G401 (cell line): ENCODE data around the gene PIK3CG. TPM values are rescaled to one million over a fixed set of nuclear protein-coding genes. Genes with fewer than 3 reads are reported as not detected.
"Not testable (repeated sequence)": the region's sequence is repeated elsewhere in the genome, so short reads cannot be mapped to it uniquely, and the experiment has no call there.

Experiments used
- DNase-seq: peaks from one replicate; pipeline ENCODE4 v3.0.0-alpha.2; 2015; ENCODE audit warnings: low spot score
- in situ Hi-C: cut with HindIII; loops from 2 replicates; pipeline ENCODE4 v1.10.0; 2016; ENCODE audit warnings: low sequenced_read_pairs, mixed read lengths
- total RNA-seq: library from RNA; depleted of rRNA; stranded (reverse); fragments of >200 nt; shearing (Covaris generic); gene quantifications from 2 replicates; pipeline ENCODE4 v1.2.3, GENCODE V29; 2014; rRNA removed

PIK3CG gene
- total RNA-seq, 1 experiment from 2014 or later = 1.5 TPM

DNA sequence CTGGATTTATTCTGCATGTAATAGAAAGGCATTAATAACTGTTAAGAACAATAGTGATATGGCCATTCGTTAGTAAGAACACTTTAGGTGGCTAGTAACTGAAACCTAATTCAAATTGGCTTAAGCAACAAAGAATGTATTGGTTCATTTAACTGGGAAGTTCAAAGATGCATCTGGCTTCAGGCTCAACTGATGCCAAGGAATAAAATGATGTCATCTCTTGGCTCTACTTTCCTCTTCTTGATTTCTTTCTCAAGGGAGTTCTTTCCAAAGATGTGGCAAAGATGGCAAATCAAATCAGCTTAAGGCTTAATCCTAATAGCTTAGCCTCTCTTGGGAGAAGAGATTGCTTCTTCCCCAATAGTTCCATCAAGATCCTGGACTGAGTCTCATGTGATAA, 51.6 kb downstream of the PIK3CG start:
- in situ Hi-C loops = no loop called here
- DNase-seq = no peak

GRCh38 chr7:106918991-106919390, 53.9 kb downstream of the PIK3CG start:
- DNase-seq = no peak
- in situ Hi-C loops = no loop called here

DNA sequence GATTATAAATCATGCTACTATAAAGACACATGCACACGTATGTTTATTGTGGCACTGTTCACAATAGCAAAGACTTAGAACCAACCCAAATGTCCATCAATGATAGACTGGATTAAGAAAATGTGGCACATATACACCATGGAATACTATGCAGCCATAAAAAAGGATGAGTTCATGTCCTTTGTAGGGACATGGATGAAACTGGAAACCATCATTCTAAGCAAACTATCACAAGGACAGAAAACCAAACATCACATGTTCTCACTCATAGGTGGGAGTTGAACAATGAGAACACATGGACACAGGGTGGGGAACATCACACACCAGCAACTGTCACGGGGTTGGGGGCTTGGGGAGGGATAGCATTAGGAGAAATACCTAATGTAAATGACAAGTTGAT, 59.4 kb downstream of the PIK3CG start:
- DNase-seq, in situ Hi-C loops: not testable (repeated sequence)

GRCh38 chr7:106926892-106927291, 61.8 kb downstream of the PIK3CG start:
- in situ Hi-C loops = no loop called here
- DNase-seq = no peak

DNA sequence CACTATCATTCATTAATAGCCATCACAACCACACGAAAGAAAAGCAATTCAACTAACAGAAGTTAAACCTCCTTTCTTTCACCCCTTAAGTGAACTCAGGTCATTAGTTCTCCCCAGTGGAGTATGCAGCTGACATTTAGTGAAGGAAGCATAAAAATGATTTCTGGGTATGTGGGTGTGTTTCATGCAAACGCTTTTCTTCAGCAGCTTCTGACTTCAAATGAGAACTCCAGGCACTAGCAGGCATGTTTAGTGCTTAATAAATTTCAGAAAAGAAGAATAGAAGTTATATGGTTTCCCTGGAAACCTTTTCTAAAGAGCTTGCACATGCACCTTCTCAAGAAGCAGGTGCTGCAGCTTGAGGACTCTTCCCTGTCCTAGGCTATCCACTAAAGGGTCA, 62.5 kb downstream of the PIK3CG start:
- in situ Hi-C loops = no loop called here
- no peak for DNase-seq

DNA sequence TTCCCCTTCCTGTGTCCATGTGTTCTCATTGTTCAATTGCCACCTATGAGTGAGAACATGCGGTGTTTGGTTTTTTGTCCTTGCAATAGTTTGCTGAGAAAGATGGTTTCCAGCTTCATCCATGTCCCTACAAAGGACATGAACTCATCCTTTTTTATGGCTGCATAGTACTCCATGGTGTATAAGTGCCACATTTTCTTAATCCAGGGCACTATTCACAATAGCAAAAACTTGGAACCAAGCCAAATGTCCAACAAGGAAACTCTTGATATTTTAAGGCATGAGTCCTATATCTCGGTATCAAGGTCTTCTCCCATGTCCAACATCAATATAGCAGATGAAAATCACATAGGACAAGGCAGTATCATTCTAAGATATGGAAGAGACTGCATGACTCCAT, 64.5 kb downstream of the PIK3CG start:
- in situ Hi-C loops, DNase-seq: not testable (repeated sequence)

- DNase-seq = no peak
- in situ Hi-C loops = no loop called here
These were observed 71.2 kb downstream of the PIK3CG start for GRCh38 chr7:106936236-106936635.

DNA sequence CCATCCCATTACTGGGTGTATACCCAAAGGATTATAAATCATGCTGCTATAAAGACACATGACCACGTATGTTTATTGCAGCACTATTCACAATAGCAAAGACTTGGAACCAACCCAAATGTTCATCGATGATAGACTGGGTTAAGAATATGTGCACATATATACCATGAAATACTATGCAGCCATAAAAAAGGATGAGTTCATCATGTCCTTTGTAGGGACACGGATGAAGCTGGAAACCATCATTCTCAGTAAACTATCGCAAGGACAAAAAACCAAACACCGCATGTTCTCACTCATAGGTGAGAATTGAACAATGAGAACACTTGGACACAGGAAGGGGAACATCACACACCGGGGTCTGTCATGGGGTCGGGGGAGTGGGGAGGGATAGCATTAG, 73.0 kb downstream of the PIK3CG start:
- DNase-seq, in situ Hi-C loops: not testable (repeated sequence)

DNA sequence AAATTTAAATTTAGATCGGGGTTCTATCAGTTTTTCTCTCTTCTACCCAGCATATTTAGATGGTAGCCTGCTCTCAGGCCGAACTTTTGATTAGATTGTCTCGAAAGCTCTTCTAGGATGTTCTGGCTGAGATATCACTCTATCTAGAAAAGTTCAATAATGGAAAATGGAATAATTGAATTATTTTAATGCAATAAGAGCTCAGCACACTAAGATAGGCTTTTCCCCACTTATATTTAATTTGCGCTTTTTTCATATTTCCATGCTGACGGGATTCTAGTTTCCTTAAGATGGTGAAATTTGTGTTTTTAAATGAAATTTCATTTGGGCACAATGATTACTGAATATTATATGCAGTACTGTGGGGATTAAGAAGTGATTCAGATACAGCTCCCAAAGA, 73.7 kb downstream of the PIK3CG start:
- DNase-seq = no peak
- in situ Hi-C loops = no loop called here

DNA sequence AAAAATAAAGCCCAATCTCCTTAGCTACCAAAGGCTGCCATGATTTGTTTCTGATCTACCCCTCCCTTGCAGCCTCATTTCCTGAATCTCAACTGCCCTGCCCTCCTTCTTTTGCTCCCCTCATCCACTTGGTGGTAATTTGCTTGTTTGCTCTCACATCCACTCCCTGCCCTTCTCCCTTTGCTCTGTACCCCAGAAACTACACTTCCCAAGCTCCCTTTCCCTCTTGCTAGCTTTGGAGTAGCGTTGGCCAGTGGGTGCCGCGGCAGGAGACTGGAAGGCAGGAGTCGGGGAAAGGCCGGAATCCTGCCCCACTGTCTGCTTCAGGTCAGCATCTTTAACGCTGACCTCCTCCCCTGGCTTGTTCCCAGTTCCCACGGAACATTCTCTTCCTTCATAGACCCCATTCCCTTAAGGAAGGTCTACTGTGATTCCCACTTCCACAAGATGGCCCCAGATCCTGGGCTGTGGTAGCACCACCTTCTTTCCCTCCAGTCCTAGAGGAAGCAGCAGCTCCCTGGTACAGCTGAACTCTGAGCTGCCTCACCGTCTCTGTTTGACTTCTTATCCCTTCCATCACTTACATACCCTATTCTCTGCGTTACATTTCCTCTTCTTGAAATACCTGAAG, 79.1 kb downstream of the PIK3CG start:
- DNase-seq = no peak
- in situ Hi-C loops = no loop called here

- in situ Hi-C loops = no loop called here
- peak; percentile 69 for DNase-seq
These were observed 82.2 kb downstream of the PIK3CG start for GRCh38 chr7:106947244-106947728.

DNA sequence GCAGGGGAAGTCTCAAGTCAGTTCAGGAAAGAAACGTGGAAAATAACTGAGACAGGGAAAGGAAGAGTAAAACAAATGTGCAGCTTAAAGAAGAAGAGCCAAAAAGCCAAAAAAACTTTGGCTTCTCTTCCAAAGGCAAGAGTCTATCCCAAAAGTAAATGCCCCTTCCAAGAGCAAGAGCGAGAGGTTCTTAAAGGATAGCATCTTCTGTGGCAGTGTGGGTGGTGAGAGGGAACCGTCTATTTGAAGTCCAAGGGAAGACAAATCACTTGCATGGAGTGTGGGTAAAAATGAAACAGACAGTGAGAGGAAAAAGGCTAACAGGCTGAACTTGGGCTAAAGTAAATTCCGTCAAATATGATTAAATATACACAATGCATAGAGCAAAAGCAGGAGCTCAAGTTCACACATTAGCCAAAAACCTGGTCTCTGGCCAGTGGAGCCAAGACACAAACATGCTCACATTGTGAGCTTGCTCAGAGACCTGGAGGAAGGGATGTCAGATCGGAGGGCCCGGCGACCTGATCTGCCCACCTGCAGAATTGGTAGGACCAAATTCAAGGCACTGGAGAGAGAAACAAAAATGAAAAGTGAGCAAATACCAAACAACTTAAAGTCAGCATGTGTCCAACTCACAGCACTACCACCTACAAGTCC, 87.0 kb downstream of the PIK3CG start:
- in situ Hi-C loops = no loop called here
- no peak for DNase-seq

- in situ Hi-C loops = no loop called here
These were observed 87.7 kb downstream of the PIK3CG start for GRCh38 chr7:106952658-106953231.

GRCh38 chr7:106954840-106955239, 89.8 kb downstream of the PIK3CG start:
- DNase-seq = no peak
- in situ Hi-C loops = no loop called here

More at GRCh38 chr7:106952658-106953231, 87.7 kb downstream of the PIK3CG start:
- no peak for DNase-seq

DNA sequence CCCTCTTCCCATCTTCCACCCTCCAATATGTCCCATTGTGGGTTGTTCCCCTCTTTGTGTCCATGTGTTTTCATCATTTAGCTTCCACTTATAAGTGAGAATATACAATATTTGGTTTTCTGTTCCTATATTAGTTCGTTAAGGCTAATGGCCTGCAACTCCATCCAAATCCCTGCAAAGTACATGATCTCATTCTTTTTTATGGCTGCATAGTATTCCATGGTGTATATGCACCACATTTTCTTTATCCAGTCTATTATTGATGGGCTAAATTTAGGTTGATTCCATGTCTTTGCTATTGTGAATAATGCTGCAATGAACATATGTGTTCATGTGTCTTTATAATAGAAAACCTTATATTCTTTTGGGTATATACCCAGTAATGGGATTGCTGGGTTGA, 90.8 kb downstream of the PIK3CG start:
- in situ Hi-C loops, DNase-seq: not testable (repeated sequence)

Other genes with a start within 250 kb of the PIK3CG start
- 91.0 and 93.8 TPM in 2 replicates for gene CCDC71L, start 204.1 kb upstream of the PIK3CG start, total RNA-seq
- 68.3 and 104 TPM in 2 replicates for gene PRKAR2B, start 179.4 kb downstream of the PIK3CG start, total RNA-seq